ENCODE data around the gene PVRIG. TPM values are rescaled to one million over a fixed set of nuclear protein-coding genes. Genes with fewer than 3 reads are reported as not detected.
"Not testable (repeated sequence)": the region's sequence is repeated elsewhere in the genome, so short reads cannot be mapped to it uniquely, and the experiment has no call there.

PVRIG gene
- total RNA-seq, 1 donor from 2014 or later: 49.9 TPM

DNA sequence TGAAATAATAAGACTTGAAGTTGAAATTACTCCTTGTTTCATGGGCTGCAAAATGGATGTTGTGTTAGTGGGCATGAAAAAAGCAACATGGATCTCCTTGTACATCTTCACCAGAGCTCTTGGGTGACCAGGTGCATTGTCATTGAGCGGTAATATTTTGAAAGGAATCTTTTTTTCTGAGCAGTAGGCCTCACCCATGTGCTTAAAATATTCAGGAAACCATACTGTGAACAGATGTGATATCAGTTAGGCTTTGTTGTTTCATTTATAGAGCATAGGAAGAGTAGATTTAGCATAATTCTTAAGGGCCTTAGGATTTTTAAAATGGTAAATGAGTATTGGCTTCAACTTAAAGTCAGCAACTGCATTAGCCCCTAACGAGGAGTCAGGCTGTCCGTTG is 26.8 kb upstream of the PVRIG start:
- intact Hi-C loops (cut with micrococcal nuclease): no loop called here

DNA sequence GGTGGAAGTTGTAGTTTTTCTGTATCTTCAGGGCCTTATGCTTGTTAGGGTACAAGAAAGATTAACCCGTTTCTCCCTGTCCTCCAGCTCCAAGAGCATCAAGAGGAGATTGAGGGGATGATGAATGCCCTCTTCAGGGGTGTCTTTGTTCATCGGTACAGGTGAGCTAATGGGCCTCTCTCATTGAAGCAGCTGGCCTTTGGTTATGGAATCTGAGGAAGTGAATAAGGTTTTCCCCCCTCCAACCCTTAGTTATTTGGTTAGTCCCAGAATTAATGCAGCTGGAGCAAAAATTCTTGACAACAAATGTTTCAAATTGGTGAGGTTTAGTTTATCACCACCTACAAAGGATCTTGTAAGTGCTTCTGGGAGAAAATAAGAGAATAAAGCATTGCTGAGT is 24.5 kb upstream of the PVRIG start:
- intact Hi-C loops (cut with micrococcal nuclease): no loop called here

DNA sequence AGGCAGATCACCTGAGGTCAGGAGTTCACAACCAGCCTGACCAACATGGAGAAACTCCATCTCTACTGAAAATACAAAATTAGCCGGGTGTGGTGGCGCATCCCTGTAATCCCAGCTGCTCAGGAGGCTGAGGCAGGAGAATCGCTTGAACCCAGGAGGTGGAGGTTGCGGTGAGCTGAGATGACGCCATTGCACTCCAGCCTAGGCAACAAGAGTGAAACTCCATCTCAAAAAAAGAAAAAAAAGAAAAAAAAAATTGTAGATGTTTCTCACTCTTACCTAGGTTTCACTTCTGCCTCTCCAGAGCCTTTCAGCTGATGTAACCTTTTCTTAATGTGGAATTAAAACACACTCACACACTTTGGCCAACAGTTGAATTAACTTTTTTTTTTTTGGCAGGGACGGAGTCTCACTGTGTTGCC is 23.8 kb upstream of the PVRIG start:
- intact Hi-C loops (cut with micrococcal nuclease): not testable (repeated sequence)

DNA sequence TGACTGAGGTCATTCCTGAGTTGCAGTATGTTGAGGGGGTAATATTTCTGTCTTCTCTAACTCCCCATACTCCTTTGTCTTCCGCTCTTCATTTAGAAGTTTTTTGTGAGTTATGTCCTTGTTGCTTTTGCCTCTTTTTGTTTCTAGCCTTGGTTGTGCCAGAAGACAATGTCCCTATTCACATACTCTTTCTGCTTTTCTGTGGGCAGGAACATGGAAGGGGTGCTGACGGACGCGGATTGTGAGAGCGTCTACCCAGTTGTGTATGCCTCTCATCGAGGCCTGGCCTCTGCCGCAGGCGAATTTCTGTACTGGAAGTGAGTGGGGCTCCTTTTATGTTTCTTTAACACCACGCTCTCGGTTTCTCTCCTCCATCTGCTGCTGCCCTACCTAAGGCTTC is 21.5 kb upstream of the PVRIG start:
- intact Hi-C loops (cut with micrococcal nuclease): no loop called here

DNA sequence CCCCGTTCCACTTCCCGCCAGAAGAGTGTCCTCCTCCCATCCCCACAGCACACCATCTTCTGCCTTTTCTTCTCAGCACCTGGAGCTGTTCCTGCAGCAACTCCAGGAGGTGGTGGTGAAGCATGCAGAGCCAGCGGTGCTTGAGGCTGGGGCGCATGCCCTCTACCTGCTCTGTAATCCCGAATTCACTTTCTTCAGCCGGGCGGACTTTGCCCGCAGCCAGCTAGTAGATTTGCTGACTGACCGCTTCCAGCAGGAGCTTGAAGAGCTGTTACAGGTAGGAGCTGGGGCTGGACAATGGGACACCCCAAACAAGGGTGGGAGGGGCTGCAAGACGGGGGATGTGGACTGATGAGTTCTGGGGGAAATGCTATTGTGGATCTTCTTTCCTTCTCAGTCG is 19.1 kb upstream of the PVRIG start:
- intact Hi-C loops (cut with micrococcal nuclease): no loop called here

DNA sequence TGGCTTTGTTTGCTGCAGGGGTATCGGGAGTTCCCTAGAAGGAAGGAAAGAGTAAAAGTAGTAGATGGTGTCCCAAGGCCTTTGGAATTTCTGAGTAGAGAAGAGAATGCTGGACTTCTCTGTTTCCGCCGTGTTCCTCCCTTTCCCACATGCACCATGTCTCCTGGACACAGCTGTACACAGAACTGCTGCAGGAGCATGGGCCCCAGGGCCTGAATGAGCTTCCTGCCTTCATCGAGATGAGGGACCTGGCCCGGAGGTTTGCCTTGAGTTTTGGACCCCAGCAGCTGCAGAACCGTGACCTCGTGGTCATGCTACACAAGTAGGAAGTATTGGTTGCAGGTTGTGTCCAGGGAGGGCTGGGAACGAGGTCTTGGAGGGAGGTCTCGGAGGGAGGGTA is 15.3 kb upstream of the PVRIG start:
- intact Hi-C loops (cut with micrococcal nuclease): no loop called here

DNA sequence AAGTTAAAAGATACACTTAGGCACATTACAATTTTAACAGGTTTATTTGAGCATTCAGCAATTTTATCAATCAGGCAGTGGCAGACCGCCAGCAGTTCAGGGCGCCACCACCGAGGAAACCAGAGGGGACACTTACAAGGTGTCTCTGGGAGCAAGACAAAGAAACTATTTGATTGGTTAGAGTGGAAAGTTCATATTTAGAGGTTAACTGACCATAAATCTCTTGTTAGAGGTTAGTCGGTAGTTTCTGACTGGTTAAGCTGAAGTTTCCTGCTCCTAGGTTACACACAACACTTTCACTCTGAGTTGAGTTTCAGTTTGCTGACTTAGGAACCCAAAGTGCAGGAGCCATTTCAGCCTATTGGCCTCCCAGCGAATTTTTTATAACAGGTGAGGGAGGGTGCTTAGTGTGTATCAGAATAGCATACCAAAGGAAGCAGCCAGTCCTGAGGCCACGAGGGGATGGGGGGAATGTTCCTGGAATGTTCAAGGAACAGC is 10.8 kb upstream of the PVRIG start:
- intact Hi-C loops (cut with micrococcal nuclease): loop anchor here (1.0 to 5.0 kb wide), 2 partner anchors 8 to 52 kb away; partner anchors contain the start of gene TRAPPC14

DNA sequence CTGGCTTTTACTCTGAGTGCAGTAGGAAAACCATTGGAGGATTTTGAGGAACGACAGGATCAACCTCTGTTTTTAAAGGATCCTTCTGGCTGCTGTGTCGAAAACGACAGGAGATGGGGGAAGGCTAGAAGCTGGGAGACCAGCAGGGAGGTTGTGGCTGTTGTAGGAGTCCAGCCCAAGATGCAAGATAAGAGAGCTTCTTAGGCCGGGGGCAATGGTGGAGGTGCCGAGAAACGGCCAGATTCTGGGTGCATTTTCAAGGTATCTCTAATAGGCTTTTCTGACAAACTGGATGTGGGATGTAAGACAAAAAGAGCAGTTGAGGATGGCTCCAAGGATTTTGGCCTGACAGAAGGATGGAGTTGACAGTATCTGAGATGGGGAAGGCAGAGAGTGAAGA is 10.3 kb upstream of the PVRIG start:
- intact Hi-C loops (cut with micrococcal nuclease): loop anchor here (1.0 to 5.0 kb wide), 2 partner anchors 8 to 52 kb away; partner anchors contain the start of gene TRAPPC14

DNA sequence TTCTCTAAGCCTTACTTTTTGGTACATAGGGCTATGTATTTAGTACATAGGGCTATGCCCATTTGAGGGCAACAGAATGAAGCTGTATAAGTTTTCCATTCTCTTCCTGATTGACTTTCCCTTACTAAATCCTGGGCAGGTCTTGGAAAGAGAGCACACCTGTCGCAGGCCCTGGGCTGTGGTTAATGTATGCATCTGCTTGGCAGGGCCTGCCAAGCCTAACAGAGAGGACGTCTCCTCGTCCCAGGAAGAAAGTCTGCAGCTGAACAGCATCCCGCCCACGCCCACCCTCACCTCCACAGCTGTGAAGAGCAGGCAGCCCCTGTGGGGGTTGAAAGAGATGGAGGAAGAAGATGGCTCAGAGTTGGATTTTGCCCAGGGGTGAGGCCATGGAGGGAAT is 8.9 kb upstream of the PVRIG start:
- intact Hi-C loops (cut with micrococcal nuclease): no loop called here

DNA sequence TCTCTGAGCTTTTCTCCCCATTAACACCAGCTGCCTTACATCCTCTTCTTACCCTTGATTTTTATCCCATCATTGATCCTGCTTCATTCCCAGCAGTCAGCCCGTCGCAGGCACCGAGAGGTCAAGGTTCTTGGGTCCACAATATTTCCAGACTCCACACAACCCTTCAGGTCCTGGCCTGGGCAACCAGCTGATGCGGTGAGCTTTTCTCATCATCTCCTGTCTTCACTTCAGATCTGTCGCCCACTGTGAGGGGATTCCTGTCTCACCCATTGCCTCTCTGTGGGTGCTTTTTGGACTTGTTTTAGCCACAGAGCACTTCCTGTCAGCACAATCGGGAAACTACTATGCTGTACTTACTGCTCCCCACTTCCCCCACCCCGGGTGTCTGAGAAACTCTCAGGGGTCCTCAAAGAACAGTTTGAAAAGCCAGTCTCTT is 8.4 kb upstream of the PVRIG start:
- intact Hi-C loops (cut with micrococcal nuclease): no loop called here

DNA sequence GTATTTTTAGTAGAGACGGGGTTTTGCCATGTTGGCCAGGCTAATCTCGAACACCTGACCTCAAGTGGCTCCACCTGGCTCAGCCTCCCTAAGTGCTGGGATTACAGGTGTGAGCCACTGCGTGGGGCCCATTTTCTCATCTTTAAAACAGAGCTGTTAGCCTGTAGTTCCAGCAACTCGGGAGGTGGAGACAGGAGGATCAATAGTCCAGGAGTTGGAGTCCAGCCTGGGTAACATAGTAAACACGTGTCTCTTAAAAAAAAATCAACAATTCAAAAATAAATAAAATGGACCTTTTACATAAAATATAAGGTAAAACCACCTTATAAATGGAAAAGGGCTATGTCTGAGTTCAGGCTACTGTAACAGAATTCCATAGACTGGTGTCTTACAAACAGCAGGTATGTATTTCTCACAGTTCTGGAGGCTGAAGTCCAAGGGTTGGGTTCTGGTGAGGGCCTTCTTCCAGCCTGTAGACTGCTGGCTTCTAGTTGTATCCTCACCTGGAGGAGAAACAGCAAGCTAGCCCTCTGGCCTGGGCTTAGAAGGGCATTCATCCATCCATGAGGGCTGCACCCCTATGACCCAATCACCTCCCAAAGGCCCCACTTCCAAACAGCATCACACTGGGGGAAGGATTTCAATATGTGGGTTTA is 7.0 kb upstream of the PVRIG start:
- intact Hi-C loops (cut with micrococcal nuclease): no loop called here

DNA sequence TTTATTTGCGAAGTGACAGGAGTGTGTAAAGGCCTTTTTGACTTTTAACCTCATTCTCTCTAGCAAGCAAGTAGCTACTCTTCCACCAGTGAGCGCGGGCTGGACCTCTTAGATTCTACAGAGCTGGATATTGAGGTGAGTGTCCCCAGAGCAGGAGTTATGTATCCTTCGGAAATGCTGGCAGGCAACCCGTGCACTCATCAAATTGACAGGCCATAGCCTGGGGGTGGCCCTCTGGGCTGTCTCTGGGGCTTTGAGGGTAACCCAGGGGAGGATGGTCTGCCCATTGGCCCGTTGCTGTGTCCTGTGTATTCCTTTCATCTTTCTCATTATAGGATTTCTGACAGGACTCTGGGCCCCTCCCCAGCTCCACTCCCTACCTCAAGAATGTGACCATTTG is 6.1 kb upstream of the PVRIG start:
- intact Hi-C loops (cut with micrococcal nuclease): no loop called here

DNA sequence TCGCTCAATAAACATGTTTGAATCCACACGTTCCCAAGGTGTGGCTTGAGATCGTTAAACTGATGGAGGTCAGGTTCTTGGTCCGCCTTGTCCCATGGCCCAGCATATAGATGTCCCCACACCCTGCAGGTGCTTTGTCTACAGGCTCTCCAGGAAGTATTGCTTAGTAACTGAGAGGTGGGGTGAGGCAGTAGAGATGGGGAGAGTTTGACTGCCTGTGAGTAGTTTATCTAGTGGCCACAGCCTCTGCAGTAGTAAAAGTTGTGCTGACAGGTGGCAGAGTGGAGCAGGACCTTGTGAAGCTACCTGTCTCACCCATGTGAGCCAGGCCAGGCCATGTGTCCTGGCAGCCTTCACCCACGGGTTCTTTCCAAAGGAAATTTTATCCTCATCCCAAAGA is 5.4 kb upstream of the PVRIG start:
- intact Hi-C loops (cut with micrococcal nuclease): not testable (repeated sequence)

DNA sequence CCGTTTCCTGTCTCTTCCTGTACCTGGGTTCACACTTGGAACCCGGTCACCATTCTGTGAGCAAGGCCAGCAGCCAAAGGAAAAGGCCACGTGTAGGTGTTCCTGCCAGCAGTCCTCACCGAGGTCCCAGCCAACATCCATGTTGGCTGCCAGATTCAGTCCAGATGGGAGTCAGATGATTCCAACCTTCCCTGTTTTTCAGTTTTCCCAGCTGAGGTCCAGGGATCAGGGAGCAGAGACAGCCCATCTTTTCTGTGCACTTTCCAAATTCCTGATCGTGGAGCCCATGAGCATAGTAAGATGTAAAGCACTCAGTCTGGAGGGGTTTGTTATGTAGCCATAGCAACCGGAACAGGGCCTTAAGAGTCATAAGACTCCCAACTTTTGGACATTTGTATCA is 3.9 kb upstream of the PVRIG start:
- intact Hi-C loops (cut with micrococcal nuclease): loop anchor here (2.0 kb wide), 1 partner anchor 67 kb away; the partner anchor contains the start of gene LAMTOR4

DNA sequence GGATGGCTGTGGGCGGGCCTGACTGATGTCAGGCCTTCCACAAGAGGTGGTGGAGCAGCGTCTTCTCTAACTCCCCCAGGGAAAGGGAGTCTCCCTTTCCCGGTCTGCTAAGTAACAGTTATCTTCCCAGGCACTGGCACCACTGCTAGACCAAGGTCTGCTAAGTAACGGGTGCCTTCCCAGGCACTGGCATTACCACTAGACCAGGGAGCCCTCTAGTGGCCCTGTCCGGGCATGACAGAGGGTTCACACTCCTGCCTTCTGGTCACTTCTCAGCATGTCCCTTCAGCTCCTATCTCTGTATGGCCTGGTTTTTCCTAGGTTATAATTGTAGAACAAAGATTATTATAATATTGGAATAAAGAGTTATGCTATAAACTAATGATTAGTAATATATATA is 1.8 kb upstream of the PVRIG start:
- intact Hi-C loops (cut with micrococcal nuclease): loop anchor here (1.0 to 2.0 kb wide), 2 partner anchors 9 to 69 kb away; partner anchors contain the start of gene LAMTOR4

DNA sequence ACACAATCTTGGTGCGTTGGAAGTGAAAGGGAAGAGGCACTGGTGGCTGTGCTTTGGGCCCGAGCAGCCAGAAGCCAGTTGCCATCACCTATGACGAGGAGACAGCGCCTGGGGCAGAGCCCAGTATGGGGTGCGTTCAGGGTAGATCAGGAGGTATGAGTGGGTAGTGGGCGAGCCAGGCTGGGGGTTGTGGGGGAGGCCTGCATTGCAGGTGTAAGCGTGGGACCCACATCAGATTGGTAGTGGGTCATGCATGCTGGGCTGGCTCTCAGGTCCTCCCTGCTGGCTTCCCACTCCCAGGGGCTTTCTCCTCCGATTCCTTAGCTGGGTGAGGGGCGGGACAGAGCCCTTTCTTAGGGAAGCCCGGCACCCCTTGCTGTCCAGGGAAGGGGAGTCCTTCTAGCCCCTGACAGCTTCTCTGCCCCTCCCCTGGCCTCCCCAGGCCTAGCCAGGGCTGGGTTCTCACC is 445 bp upstream of the PVRIG start:
- intact Hi-C loops (cut with micrococcal nuclease): no loop called here

DNA sequence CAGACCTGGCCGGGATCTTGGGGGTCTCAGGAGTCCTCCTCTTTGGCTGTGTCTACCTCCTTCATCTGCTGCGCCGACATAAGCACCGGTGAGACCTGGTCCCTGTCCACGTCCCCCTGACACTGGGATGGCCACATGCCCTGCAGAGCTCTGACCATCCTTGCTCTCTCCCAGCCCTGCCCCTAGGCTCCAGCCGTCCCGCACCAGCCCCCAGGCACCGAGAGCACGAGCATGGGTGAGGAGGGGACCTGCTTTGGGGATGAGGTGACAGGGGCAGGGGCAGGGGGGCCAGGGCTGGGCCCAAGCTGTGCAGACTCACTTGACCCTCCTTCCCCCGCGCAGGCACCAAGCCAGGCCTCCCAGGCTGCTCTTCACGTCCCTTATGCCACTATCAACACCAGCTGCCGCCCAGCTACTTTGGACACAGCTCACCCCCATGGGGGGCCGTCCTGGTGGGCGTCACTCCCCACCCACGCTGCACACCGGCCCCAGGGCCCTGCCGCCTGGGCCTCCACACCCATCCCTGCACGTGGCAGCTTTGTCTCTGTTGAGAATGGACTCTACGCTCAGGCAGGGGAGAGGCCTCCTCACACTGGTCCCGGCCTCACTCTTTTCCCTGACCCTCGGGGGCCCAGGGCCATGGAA is 959 bp downstream of the PVRIG start:
- intact Hi-C loops (cut with micrococcal nuclease): loop anchor here (1.0 to 10.0 kb wide), 5 partner anchors 43 to 184 kb away; partner anchors contain the start of genes GPC2 and STAG3

DNA sequence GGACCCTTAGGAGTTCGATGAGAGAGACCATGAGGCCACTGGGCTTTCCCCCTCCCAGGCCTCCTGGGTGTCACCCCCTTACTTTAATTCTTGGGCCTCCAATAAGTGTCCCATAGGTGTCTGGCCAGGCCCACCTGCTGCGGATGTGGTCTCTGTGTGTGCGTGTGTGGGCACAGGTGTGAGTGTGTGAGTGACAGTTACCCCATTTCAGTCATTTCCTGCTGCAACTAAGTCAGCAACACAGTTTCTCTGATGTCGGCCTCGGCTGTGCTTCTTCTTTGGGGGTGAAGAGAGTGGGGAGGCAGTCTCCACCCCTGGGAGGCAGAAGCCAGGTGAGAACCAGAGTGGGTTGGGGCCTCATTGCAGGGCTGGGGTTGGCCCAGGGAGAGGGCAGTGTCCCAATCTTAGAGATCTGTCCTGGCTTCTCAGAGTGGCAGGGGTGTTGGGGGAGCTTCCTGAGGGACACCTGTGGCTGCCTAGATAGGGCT is 1.5 kb downstream of the PVRIG start:
- intact Hi-C loops (cut with micrococcal nuclease): loop anchor here (1.0 to 10.0 kb wide), 5 partner anchors 44 to 184 kb away; partner anchors contain the start of genes GPC2 and STAG3

DNA sequence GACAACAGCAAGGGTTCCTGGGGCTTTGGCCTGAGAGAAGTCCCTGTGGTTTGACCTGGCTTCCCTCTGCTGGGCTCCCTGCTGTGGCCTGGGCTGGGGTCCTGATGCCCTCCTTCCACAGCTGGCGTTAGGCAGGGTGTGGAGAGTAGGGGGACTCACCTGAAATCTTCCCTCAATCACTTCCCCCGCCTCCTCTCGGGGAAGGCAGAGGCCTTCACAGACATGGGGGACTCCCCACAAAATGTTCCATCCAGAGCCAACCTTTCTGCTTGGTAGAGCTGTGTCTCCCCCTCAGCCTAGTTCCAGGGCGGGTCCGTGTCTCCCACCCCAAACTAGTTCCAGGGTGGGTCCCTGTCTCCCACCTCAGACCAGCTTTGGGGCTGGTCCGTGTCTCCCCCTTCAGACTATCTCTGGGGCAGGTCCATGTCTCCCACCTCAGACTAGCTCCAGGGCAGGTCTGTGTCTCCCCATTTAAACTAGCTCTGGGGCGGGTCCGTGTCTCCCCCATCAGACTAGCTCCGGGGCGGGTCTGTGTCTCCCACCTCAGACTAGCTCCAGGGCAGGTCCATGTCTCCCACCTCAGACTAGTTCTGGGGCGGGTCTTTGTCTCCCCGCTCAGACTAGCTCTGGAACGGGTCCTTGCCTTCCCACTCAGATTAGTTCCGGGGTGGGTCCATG is 2.2 kb downstream of the PVRIG start:
- intact Hi-C loops (cut with micrococcal nuclease): loop anchor here (1.0 to 10.0 kb wide), 5 partner anchors 45 to 183 kb away; partner anchors contain the start of genes GPC2 and STAG3

DNA sequence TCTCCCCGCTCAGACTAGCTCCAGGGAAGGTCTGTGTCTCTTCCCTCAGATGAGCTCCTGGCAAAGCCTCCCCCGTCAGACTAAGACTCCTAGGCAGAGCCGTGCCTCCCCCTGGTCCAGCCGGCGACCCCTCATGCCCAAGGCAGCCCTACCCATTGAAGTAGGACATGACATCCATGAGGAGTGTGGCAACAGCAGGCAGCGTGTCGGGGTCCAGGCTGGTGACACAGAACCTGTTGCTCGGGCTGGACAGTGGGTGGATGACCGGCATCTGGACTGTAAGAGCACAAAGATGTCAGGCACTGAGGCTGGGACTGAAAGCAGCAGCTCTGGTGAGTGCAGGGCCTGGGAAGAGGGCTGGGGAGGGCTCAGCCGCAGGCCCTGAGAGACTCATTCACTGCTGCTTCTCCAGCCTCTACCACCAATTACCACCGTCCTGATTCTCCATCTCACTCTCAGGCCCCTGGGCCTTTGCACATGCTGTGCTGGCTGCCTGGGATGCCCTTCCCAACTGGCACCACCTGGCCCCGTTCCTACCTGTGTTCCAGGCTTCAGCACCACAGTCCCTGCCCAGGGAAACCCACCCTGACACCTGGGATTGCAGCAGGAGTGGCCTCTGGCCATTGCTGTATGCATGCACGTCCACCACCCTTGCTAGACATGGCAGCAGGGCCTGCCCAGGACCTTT is 2.8 kb downstream of the PVRIG start:
- intact Hi-C loops (cut with micrococcal nuclease): loop anchor here (5.0 to 10.0 kb wide), 4 partner anchors 45 to 182 kb away; partner anchors contain the start of genes GPC2 and STAG3
